ENCODE measurements around the gene EEFSEC. TPM values are rescaled to one million over a fixed set of nuclear protein-coding genes. Genes with fewer than 3 reads are reported as not detected.

Gene EEFSEC
- polyA plus RNA-seq, 1 donor from 2014 or later: 4.6 TPM

- Histone ChIP-seq H3K27ac (ENCODE audit: low read length) (no peak overlapping the region), H4K20me1 (ENCODE audit: insufficient read depth) (no peaks in the 10 kb centered on the region), H3K9me3 (ENCODE audit: low read length) (no peaks in the 10 kb centered on the region), H2AFZ (ENCODE audit: low read depth, low read length) (no peak overlapping the region), H3K9ac (ENCODE audit: low read length) (no peak overlapping the region), H3F3A (ENCODE audit: insufficient read depth, low read length, poor library complexity, severe bottlenecking) (no peaks in the 10 kb centered on the region), H3K79me2 (replicated peaks; ENCODE audit: insufficient read depth, low read length) (no peaks in the 10 kb centered on the region), H3K27me3 (ENCODE audit: insufficient read depth, low read depth, low read length) (no peaks in the 10 kb centered on the region), H3K4me2 (ENCODE audit: low read length) (no peak overlapping the region), H3K4me3 (ENCODE audit: low read length) (no peak overlapping the region), H3K36me3 (ENCODE audit: insufficient read depth, low read length) (no peaks in the 10 kb centered on the region), H3K9me2 (ENCODE audit: insufficient read depth, low read length) (no peaks in the 10 kb centered on the region)
- TF ChIP-seq POLR2AphosphoS5 (IDR thresholded peaks at IDR 0.05) (no peak), MXI1 (conservative IDR thresholded peaks at IDR 0.05; ENCODE audit: poor library complexity, severe bottlenecking) (no peak), EP300 (conservative IDR thresholded peaks at IDR 0.05; ENCODE audit: poor library complexity, severe bottlenecking) (no peak), SMC3 (conservative IDR thresholded peaks at IDR 0.05; ENCODE audit: poor library complexity) (no peak), TAF1 (IDR thresholded peaks at IDR 0.05; ENCODE audit: low read depth) (no peak), CTCF (IDR thresholded peaks at IDR 0.05; ENCODE audit: poor library complexity, severe bottlenecking) (no peak), RAD21 (conservative IDR thresholded peaks at IDR 0.05) (no peak), EZH2 (IDR thresholded peaks at IDR 0.05; ENCODE audit: borderline replicate concordance, insufficient read depth, low read length, poor library complexity, severe bottlenecking) (no peak)
- TF ChIP-seq, protein P1, sequence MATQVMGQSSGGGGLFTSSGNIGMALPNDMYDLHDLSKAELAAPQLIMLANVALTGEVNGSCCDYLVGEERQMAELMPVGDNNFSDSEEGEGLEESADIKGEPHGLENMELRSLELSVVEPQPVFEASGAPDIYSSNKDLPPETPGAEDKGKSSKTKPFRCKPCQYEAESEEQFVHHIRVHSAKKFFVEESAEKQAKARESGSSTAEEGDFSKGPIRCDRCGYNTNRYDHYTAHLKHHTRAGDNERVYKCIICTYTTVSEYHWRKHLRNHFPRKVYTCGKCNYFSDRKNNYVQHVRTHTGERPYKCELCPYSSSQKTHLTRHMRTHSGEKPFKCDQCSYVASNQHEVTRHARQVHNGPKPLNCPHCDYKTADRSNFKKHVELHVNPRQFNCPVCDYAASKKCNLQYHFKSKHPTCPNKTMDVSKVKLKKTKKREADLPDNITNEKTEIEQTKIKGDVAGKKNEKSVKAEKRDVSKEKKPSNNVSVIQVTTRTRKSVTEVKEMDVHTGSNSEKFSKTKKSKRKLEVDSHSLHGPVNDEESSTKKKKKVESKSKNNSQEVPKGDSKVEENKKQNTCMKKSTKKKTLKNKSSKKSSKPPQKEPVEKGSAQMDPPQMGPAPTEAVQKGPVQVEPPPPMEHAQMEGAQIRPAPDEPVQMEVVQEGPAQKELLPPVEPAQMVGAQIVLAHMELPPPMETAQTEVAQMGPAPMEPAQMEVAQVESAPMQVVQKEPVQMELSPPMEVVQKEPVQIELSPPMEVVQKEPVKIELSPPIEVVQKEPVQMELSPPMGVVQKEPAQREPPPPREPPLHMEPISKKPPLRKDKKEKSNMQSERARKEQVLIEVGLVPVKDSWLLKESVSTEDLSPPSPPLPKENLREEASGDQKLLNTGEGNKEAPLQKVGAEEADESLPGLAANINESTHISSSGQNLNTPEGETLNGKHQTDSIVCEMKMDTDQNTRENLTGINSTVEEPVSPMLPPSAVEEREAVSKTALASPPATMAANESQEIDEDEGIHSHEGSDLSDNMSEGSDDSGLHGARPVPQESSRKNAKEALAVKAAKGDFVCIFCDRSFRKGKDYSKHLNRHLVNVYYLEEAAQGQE (IDR thresholded peaks at IDR 0.05; ENCODE audit: borderline replicate concordance): no peak
Observed at GRCh38 chr3:128306481-128306880, 153.2 kb downstream of the EEFSEC start.

DNA sequence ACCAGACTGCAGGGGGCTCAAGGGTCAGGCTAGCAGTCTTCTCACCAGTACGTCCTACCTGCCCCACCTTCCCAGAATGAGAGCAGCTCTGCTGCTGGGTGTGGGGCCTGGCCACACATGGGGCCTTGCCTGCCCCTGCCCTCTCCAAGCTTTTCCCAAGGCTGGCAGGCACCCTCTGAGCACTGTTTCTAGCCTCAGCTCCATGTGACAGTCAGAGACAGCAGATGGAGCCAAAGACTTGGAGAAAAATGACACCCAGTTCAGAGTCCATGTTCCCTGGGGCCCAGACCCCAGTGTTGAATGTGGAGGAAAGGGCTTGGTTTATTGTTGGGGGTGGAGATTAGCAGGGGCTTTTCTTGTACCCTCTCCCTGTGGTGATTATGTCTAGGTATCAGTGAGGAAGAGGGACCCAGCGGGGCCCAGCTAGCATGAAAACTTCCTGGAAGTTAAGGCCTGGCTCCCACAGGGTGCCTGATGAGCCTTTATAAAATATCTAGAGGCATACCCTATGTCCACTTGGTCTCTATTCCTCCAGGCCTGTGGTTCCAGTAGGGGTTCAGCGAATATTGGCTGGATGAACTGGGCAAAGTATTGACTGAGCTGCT, 153.8 kb downstream of the EEFSEC start:
- Histone ChIP-seq H3K9me3 (ENCODE audit: low read length) (no peaks in the 10 kb centered on the region), H4K20me1 (ENCODE audit: insufficient read depth) (no peaks in the 10 kb centered on the region), H2AFZ (ENCODE audit: low read depth, low read length) (no peak overlapping the region), H3F3A (ENCODE audit: insufficient read depth, low read length, poor library complexity, severe bottlenecking) (no peaks in the 10 kb centered on the region), H3K27ac (ENCODE audit: low read length) (no peak overlapping the region), H3K36me3 (ENCODE audit: insufficient read depth, low read length) (no peaks in the 10 kb centered on the region), H3K27me3 (ENCODE audit: insufficient read depth, low read depth, low read length) (no peaks in the 10 kb centered on the region), H3K9me2 (ENCODE audit: insufficient read depth, low read length) (no peaks in the 10 kb centered on the region), H3K4me2 (ENCODE audit: low read length) (no peak overlapping the region), H3K9ac (ENCODE audit: low read length) (no peak overlapping the region), H3K4me3 (ENCODE audit: low read length) (no peak overlapping the region), H3K79me2 (replicated peaks; ENCODE audit: insufficient read depth, low read length) (no peaks in the 10 kb centered on the region)
- TF ChIP-seq EP300 (conservative IDR thresholded peaks at IDR 0.05; ENCODE audit: poor library complexity, severe bottlenecking) (no peak), EZH2 (IDR thresholded peaks at IDR 0.05; ENCODE audit: borderline replicate concordance, insufficient read depth, low read length, poor library complexity, severe bottlenecking) (no peak), RAD21 (conservative IDR thresholded peaks at IDR 0.05) (no peak), TAF1 (IDR thresholded peaks at IDR 0.05; ENCODE audit: low read depth) (no peak), CTCF (IDR thresholded peaks at IDR 0.05; ENCODE audit: poor library complexity, severe bottlenecking) (no peak), SMC3 (conservative IDR thresholded peaks at IDR 0.05; ENCODE audit: poor library complexity) (no peak), POLR2AphosphoS5 (IDR thresholded peaks at IDR 0.05) (no peak), MXI1 (conservative IDR thresholded peaks at IDR 0.05; ENCODE audit: poor library complexity, severe bottlenecking) (no peak)
- TF ChIP-seq, protein P1 (IDR thresholded peaks at IDR 0.05; ENCODE audit: borderline replicate concordance): no peak

Measured in neural cell (in vitro differentiated cells).